Progenitor cell of endocrine pancreas (in vitro differentiated cells): ENCODE results near the gene MT1M. TPM values are rescaled to one million over a fixed set of nuclear protein-coding genes. Genes with fewer than 3 reads are reported as not detected.
"Not testable (repeated sequence)": the region's sequence is repeated elsewhere in the genome, so short reads cannot be mapped to it uniquely, and the experiment has no call there.

Source experiments
- DNase-seq: peaks from one replicate; pipeline ENCODE4 v3.0.0; 2021; ENCODE audit warnings: low spot score; ENCODE audit not compliant: unreplicated experiment
- H3K27ac Mint-ChIP-seq: 2 replicates; pipeline ENCODE4 v1.8.0; 2021; ENCODE audit warnings: mild to moderate bottlenecking, moderate library complexity, mixed read lengths
- H3K27me3 Mint-ChIP-seq: 2 replicates; pipeline ENCODE4 v1.8.0; 2021; ENCODE audit warnings: mixed read lengths
- H3K36me3 Mint-ChIP-seq: 2 replicates; pipeline ENCODE4 v1.8.0; 2022; ENCODE audit warnings: mixed read lengths; ENCODE audit not compliant: insufficient read depth
- H3K4me1 Mint-ChIP-seq: 2 replicates; pipeline ENCODE4 v1.8.0; 2021; ENCODE audit warnings: low read depth, mixed read lengths
- H3K4me3 Mint-ChIP-seq: 2 replicates; pipeline ENCODE4 v1.8.0; 2021; ENCODE audit warnings: low read depth, mild to moderate bottlenecking, moderate library complexity, mixed read lengths
- H3K9me3 Mint-ChIP-seq: 2 replicates; pipeline ENCODE4 v1.8.0; 2021; ENCODE audit warnings: low read depth, mixed read lengths
- total RNA-seq: library from RNA; stranded (reverse); gene quantifications from 2 replicates; pipeline ENCODE4 v1.2.1, GENCODE V29; 2021
- TF ChIP-seq, protein P1 (sequence below): fragments of 200-600 bp; sonication (generic); IDR thresholded peaks from one replicate; pipeline ENCODE4 v1.5.0; 2021; ENCODE audit warnings: antibody characterized with exemption, mild to moderate bottlenecking; ENCODE audit not compliant: unreplicated experiment

Gene MT1M
- total RNA-seq, 1 donor from 2014 or later = not detected

DNA sequence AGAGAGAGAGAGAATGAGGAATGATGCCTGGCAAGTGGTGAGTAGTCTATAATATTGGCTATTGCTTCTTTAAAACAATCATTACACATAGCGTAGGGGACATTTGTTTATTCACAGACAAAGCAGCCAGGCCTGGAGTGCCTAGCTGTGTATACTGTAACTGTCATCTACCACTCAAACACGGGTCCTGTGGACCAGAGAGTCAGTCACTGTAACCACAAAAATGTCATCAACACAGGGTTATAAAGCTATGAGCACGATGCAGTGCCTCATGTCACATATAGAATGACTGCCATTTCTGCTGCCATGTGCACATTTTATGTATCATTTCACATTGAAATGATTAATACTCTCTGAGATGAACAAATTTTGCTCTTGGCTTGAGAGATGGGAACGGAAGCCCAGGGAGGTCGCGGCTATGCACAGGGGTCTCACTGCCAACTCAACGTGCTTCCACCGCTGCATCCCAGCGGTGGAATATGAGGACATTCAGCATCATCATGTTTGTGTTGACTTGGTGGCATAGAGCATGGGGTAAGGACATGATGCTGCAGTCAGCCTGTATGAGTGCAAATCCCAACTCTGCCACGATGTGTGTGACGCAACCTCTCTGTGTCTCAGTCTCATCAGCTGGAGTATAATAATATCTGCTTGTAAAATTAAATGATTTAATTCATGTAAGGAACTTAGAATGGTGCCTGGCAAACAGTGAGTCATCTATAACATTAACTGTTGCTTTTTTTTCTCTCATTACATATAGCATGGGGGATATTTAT lies 40.5 kb downstream of the MT1M start:
- DNase-seq = no peak
- no peaks in the 10 kb centered on the region for H3K36me3 Mint-ChIP-seq
- H3K27ac Mint-ChIP-seq = no peak overlapping the region
- H3K27me3 Mint-ChIP-seq = peaks cover 98% of the 10 kb centered on the region
- H3K4me3 Mint-ChIP-seq = no peak overlapping the region
- H3K4me1 Mint-ChIP-seq = peaks cover 7% of the 10 kb centered on the region
- no peaks in the 10 kb centered on the region for H3K9me3 Mint-ChIP-seq
- TF ChIP-seq, protein P1, sequence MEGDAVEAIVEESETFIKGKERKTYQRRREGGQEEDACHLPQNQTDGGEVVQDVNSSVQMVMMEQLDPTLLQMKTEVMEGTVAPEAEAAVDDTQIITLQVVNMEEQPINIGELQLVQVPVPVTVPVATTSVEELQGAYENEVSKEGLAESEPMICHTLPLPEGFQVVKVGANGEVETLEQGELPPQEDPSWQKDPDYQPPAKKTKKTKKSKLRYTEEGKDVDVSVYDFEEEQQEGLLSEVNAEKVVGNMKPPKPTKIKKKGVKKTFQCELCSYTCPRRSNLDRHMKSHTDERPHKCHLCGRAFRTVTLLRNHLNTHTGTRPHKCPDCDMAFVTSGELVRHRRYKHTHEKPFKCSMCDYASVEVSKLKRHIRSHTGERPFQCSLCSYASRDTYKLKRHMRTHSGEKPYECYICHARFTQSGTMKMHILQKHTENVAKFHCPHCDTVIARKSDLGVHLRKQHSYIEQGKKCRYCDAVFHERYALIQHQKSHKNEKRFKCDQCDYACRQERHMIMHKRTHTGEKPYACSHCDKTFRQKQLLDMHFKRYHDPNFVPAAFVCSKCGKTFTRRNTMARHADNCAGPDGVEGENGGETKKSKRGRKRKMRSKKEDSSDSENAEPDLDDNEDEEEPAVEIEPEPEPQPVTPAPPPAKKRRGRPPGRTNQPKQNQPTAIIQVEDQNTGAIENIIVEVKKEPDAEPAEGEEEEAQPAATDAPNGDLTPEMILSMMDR = no peak

DNA sequence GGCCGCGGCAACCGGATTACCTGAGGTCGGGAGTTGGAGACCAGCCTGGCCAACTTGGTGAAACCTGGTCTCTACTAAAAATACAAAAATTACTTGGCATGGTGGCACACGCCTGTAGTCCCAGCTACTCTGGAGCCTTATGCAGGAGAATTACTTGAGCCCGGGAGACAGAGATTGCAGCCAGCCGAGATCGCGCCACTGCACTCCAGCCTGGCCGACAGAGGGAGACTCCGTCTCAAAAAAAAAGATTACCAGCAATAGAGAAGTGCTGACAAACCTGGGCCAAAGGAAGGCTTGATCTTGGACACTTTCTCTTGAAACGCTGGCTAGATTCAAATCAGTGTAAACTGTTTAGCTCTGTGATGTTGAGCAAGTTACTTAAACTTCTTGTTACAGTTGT lies 41.5 kb downstream of the MT1M start:
- peaks cover 96% of the 10 kb centered on the region for H3K27me3 Mint-ChIP-seq
- H3K27ac Mint-ChIP-seq = no peak overlapping the region
- DNase-seq = no peak
- H3K4me1 Mint-ChIP-seq = peaks cover 7% of the 10 kb centered on the region
- TF ChIP-seq, protein P1 = peak; percentile 57
- no peaks in the 10 kb centered on the region for H3K9me3 Mint-ChIP-seq
- no peak overlapping the region for H3K4me3 Mint-ChIP-seq
- H3K36me3 Mint-ChIP-seq = no peaks in the 10 kb centered on the region

DNA sequence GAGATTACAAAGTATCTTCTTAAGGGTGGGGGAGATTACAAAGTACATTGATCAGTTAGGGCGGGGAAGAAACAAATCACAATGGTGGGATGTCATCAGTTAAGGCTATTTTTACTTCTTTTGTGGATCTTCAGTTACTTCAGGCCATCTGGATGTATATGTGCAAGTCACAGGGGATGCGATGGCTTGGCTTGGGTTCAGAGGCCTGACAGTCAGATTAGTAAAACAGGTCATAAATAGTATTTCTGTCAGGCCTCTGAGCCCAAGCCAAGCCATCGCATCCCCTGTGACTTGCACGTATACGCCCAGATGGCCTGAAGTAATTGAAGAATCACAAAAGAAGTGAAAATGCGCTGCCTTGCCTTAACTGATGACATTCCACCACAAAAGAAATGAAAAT lies 42.1 kb downstream of the MT1M start:
- not testable (repeated sequence) for H3K36me3 Mint-ChIP-seq, DNase-seq, H3K4me1 Mint-ChIP-seq, H3K27ac Mint-ChIP-seq, H3K9me3 Mint-ChIP-seq, H3K4me3 Mint-ChIP-seq
- H3K27me3 Mint-ChIP-seq = peaks cover 95% of the 10 kb centered on the region

DNA sequence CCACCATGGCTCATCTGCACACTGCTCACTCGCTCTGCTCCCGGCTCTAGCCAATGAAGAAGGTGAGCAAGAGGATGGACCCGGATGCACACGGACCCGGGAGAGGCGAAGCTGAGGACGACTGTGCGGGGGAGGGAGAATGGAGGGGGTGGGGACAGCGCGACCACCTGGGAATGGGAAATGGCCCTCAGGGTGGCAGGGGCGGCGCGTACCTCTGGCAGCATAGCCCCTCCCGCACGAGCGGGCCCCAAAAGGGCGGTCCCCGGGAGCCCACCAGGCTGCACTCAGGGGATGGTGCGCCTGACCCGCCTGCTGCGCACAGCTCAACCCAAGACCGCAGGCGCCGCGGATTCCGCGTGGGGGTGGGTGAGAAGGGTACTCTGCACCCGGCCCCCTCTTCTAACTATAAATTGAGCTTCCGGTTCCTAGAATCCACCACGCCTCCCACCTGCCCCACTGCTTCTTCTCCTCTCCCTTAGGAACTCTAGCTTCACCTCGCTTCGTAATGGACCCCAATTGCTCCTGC lies 43.3 kb downstream of the MT1M start:
- TF ChIP-seq, protein P1 = no peak
- no peak overlapping the region for H3K27ac Mint-ChIP-seq
- H3K4me3 Mint-ChIP-seq = peak overlapping the region; percentile 45
- peaks cover 93% of the 10 kb centered on the region for H3K27me3 Mint-ChIP-seq
- DNase-seq = no peak
- H3K9me3 Mint-ChIP-seq = no peaks in the 10 kb centered on the region
- H3K4me1 Mint-ChIP-seq = peaks cover 7% of the 10 kb centered on the region
- no peaks in the 10 kb centered on the region for H3K36me3 Mint-ChIP-seq

DNA sequence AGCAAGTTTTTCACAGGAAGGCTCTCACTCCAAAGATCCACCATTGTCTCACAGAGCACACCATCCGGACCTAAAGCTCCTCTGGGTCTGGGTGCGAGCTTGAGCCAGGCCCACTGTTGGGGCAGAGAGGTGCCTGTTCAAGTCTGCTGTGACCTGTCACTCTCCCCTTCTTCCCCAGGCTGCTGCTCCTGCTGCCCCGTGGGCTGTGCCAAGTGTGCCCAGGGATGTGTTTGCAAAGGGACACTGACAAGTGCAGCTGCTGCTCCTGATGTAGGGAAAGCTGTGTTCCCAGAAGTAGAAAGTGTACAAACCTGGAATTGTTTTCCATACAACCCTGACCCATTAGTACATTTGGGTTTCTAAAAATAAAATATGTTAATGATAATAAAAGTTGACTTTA lies 45.0 kb downstream of the MT1M start:
- no peaks in the 10 kb centered on the region for H3K9me3 Mint-ChIP-seq
- TF ChIP-seq, protein P1 = no peak
- no peak overlapping the region for H3K4me3 Mint-ChIP-seq
- DNase-seq = no peak
- H3K4me1 Mint-ChIP-seq = peaks cover 7% of the 10 kb centered on the region
- peaks cover 92% of the 10 kb centered on the region for H3K27me3 Mint-ChIP-seq
- no peak overlapping the region for H3K27ac Mint-ChIP-seq
- H3K36me3 Mint-ChIP-seq = no peaks in the 10 kb centered on the region
